Gastrocnemius medialis (tissue), 4 donors: ENCODE results near the gene MAPK11.

Source experiments
- POLR2A ChIP-seq, 2 donors: fragments of 450-650 bp; IDR thresholded peaks; one replicate each; pipeline ENCODE4 v1.6.1; 2017; ENCODE audit warnings: antibody characterized with exemption in 2 of 2, mild to moderate bottlenecking in 2 of 2, moderate library complexity in 2 of 2
- TF ChIP-seq, protein P1 (sequence below), 5 experiments: fragments of 450-650 bp in 3 of 5; fragments of 200-600 bp in 2 of 5; sonication (generic) in 2 of 5; IDR thresholded peaks in 4 of 5; conservative IDR thresholded peaks in 1 of 5; 1 replicate in 4 of 5; 2 replicates in 1 of 5; pipeline ENCODE4 v1.5.1; 2016 to 2019; ENCODE audit warnings: antibody characterized with exemption in 5 of 5, mild to moderate bottlenecking in 3 of 5, moderate library complexity in 3 of 5

DNA sequence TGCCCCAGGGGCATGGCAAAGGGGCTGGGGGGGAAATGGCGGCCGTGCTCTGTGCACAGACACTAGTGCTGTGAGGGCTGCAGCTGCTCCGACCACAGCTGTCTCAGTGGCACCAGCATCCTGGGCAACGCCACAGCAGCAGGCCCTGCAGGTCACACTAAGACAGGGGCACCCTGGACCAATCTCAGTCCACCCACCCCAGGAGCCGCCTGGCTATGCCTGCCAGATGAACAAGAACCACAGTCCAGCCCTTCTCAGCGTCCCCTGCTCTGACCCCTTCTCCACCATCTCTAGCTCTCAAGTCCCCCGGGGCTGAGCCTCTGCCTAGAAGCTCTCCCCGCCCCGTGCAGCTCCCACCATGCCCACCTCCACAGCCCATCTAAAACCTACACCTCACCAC lies 41.8 kb downstream of the MAPK11 start:
- TF ChIP-seq, protein P1, sequence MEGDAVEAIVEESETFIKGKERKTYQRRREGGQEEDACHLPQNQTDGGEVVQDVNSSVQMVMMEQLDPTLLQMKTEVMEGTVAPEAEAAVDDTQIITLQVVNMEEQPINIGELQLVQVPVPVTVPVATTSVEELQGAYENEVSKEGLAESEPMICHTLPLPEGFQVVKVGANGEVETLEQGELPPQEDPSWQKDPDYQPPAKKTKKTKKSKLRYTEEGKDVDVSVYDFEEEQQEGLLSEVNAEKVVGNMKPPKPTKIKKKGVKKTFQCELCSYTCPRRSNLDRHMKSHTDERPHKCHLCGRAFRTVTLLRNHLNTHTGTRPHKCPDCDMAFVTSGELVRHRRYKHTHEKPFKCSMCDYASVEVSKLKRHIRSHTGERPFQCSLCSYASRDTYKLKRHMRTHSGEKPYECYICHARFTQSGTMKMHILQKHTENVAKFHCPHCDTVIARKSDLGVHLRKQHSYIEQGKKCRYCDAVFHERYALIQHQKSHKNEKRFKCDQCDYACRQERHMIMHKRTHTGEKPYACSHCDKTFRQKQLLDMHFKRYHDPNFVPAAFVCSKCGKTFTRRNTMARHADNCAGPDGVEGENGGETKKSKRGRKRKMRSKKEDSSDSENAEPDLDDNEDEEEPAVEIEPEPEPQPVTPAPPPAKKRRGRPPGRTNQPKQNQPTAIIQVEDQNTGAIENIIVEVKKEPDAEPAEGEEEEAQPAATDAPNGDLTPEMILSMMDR (IDR thresholded peaks at IDR 0.05 in 4 of 5, conservative IDR thresholded peaks at IDR 0.05 in 1 of 5): no peak
- TF ChIP-seq POLR2A (IDR thresholded peaks at IDR 0.05): no peak
